ENCODE results near the gene OTOP2.

Gene OTOP2

GRCh38 chr17:74898376-74898946, 25.6 kb upstream of the OTOP2 start:
- Histone ChIP-seq H3K9me3 (ENCODE audit: insufficient read depth, low read depth, low read length) (no peaks in the 10 kb centered on the region), H3K36me3 (ENCODE audit: insufficient read depth, low read length) (no peaks in the 10 kb centered on the region), H3K9me2 (replicated peaks; ENCODE audit: low read depth, low read length) (no peaks in the 10 kb centered on the region), H4K20me1 (ENCODE audit: insufficient read depth, low read length, poor library complexity, severe bottlenecking) (no peaks in the 10 kb centered on the region), H3K4me1 (ENCODE audit: insufficient read depth, low read length, poor library complexity, severe bottlenecking) (no peaks in the 10 kb centered on the region), H3K27me3 (ENCODE audit: insufficient read depth, low read length, poor library complexity, severe bottlenecking) (no peaks in the 10 kb centered on the region), H3K4me3 (ENCODE audit: low read length, poor library complexity, severe bottlenecking) (no peak overlapping the region), H3K79me2 (ENCODE audit: insufficient read depth, low read length) (no peaks in the 10 kb centered on the region), H3K4me2 (ENCODE audit: low read depth, low read length, poor library complexity, severe bottlenecking) (no peak overlapping the region), H3F3A (ENCODE audit: low read depth) (no peaks in the 10 kb centered on the region), H2AFZ (ENCODE audit: low read length) (no peak overlapping the region), H3K9ac (ENCODE audit: low read depth, low read length, poor library complexity, severe bottlenecking) (no peak overlapping the region)
- TF ChIP-seq CTCF (conservative IDR thresholded peaks at IDR 0.05; ENCODE audit: low read length) (no peak), EZH2phosphoT487 (IDR thresholded peaks at IDR 0.05; ENCODE audit: borderline replicate concordance) (no peak)

- H3K9me2 ChIP-seq (replicated peaks; ENCODE audit: low read depth, low read length), result no peaks in the 10 kb centered on the region
- no peaks in the 10 kb centered on the region for H3K79me2 ChIP-seq (ENCODE audit: insufficient read depth, low read length)
- no peaks in the 10 kb centered on the region for H3K4me1 ChIP-seq (ENCODE audit: insufficient read depth, low read length, poor library complexity, severe bottlenecking)
- H4K20me1 ChIP-seq (ENCODE audit: insufficient read depth, low read length, poor library complexity, severe bottlenecking), result no peaks in the 10 kb centered on the region
- no peak overlapping the region for H3K9ac ChIP-seq (ENCODE audit: low read depth, low read length, poor library complexity, severe bottlenecking)
- no peak overlapping the region for H3K4me2 ChIP-seq (ENCODE audit: low read depth, low read length, poor library complexity, severe bottlenecking)
- H3K4me3 ChIP-seq (ENCODE audit: low read length, poor library complexity, severe bottlenecking), result no peak overlapping the region
- H3F3A ChIP-seq (ENCODE audit: low read depth), result no peaks in the 10 kb centered on the region
- H3K9me3 ChIP-seq (ENCODE audit: insufficient read depth, low read depth, low read length), result no peaks in the 10 kb centered on the region
- no peak for TF ChIP-seq CTCF (conservative IDR thresholded peaks at IDR 0.05; ENCODE audit: low read length)
- TF ChIP-seq EZH2phosphoT487 (IDR thresholded peaks at IDR 0.05; ENCODE audit: borderline replicate concordance), result no peak
- no peaks in the 10 kb centered on the region for H3K36me3 ChIP-seq (ENCODE audit: insufficient read depth, low read length)
- no peak overlapping the region for H2AFZ ChIP-seq (ENCODE audit: low read length)
- no peaks in the 10 kb centered on the region for H3K27me3 ChIP-seq (ENCODE audit: insufficient read depth, low read length, poor library complexity, severe bottlenecking)
Measured at GRCh38 chr17:74900208-74900607, 23.9 kb upstream of the OTOP2 start.

- H3K4me3 ChIP-seq (ENCODE audit: low read length, poor library complexity, severe bottlenecking), result no peak overlapping the region
- no peak overlapping the region for H3K4me2 ChIP-seq (ENCODE audit: low read depth, low read length, poor library complexity, severe bottlenecking)
- H3K27me3 ChIP-seq (ENCODE audit: insufficient read depth, low read length, poor library complexity, severe bottlenecking), result no peaks in the 10 kb centered on the region
- H2AFZ ChIP-seq (ENCODE audit: low read length), result no peak overlapping the region
- no peaks in the 10 kb centered on the region for H3K36me3 ChIP-seq (ENCODE audit: insufficient read depth, low read length)
- H3K9me3 ChIP-seq (ENCODE audit: insufficient read depth, low read depth, low read length), result no peaks in the 10 kb centered on the region
- H4K20me1 ChIP-seq (ENCODE audit: insufficient read depth, low read length, poor library complexity, severe bottlenecking), result no peaks in the 10 kb centered on the region
- no peaks in the 10 kb centered on the region for H3K79me2 ChIP-seq (ENCODE audit: insufficient read depth, low read length)
- no peak overlapping the region for H3K9ac ChIP-seq (ENCODE audit: low read depth, low read length, poor library complexity, severe bottlenecking)
- H3K4me1 ChIP-seq (ENCODE audit: insufficient read depth, low read length, poor library complexity, severe bottlenecking), result no peaks in the 10 kb centered on the region
- H3F3A ChIP-seq (ENCODE audit: low read depth), result no peaks in the 10 kb centered on the region
- TF ChIP-seq EZH2phosphoT487 (IDR thresholded peaks at IDR 0.05; ENCODE audit: borderline replicate concordance), result no peak
- no peak for TF ChIP-seq CTCF (conservative IDR thresholded peaks at IDR 0.05; ENCODE audit: low read length)
- H3K9me2 ChIP-seq (replicated peaks; ENCODE audit: low read depth, low read length), result no peaks in the 10 kb centered on the region
Measured at GRCh38 chr17:74901353-74902135, 22.5 kb upstream of the OTOP2 start.

Data from Loucy (cell line).